Measurements from ENCODE around the gene MLC1.

MLC1 gene

GRCh38 chr22:50035131-50035881 is 49.9 kb downstream of the MLC1 start:
- H3K4me3 ChIP-seq (ENCODE audit: severe bottlenecking): no peak overlapping the region

GRCh38 chr22:50034126-50035081 is 50.8 kb downstream of the MLC1 start:
- no peak for TF ChIP-seq CTCF (IDR thresholded peaks at IDR 0.05; ENCODE audit: poor library complexity, severe bottlenecking)
- ATAC-seq (ENCODE audit: low read depth): no peak

More at GRCh38 chr22:50035131-50035881, 49.9 kb downstream of the MLC1 start:
- DNase-seq (ENCODE audit: low spot score) (no peak), ATAC-seq (ENCODE audit: low read depth) (no peak)
- Histone ChIP-seq H3K4me1 (ENCODE audit: insufficient read depth, poor library complexity, severe bottlenecking) (no peaks in the 10 kb centered on the region), H3K36me3 (ENCODE audit: low read depth) (no peaks in the 10 kb centered on the region), H3K9me3 (ENCODE audit: severe bottlenecking) (peaks cover 2% of the 10 kb centered on the region), H3K27me3 (ENCODE audit: insufficient read depth, poor library complexity, severe bottlenecking) (peaks cover 5% of the 10 kb centered on the region), H3K27ac (ENCODE audit: poor library complexity, severe bottlenecking) (no peak overlapping the region)
- TF ChIP-seq CTCF (IDR thresholded peaks at IDR 0.05; ENCODE audit: poor library complexity, severe bottlenecking): no peak

GRCh38 chr22:50032941-50033601 is 52.2 kb downstream of the MLC1 start:
- no peak for DNase-seq (ENCODE audit: low spot score)
- Histone ChIP-seq H3K27ac (ENCODE audit: poor library complexity, severe bottlenecking) (no peak overlapping the region), H3K27me3 (ENCODE audit: insufficient read depth, poor library complexity, severe bottlenecking) (peaks cover 5% of the 10 kb centered on the region), H3K36me3 (ENCODE audit: low read depth) (no peaks in the 10 kb centered on the region), H3K4me3 (ENCODE audit: severe bottlenecking) (no peak overlapping the region), H3K9me3 (ENCODE audit: severe bottlenecking) (no peaks in the 10 kb centered on the region), H3K4me1 (ENCODE audit: insufficient read depth, poor library complexity, severe bottlenecking) (no peaks in the 10 kb centered on the region)
- no peak for ATAC-seq (ENCODE audit: low read depth)
- no peak for TF ChIP-seq CTCF (IDR thresholded peaks at IDR 0.05; ENCODE audit: poor library complexity, severe bottlenecking)

More at GRCh38 chr22:50034126-50035081, 50.8 kb downstream of the MLC1 start:
- H3K4me3 ChIP-seq (ENCODE audit: severe bottlenecking): no peak overlapping the region
- H3K4me1 ChIP-seq (ENCODE audit: insufficient read depth, poor library complexity, severe bottlenecking): no peaks in the 10 kb centered on the region
- H3K27ac ChIP-seq (ENCODE audit: poor library complexity, severe bottlenecking): no peak overlapping the region
- no peak for DNase-seq (ENCODE audit: low spot score)
- H3K27me3 ChIP-seq (ENCODE audit: insufficient read depth, poor library complexity, severe bottlenecking): peaks cover 5% of the 10 kb centered on the region
- H3K36me3 ChIP-seq (ENCODE audit: low read depth): no peaks in the 10 kb centered on the region
- peaks cover 2% of the 10 kb centered on the region for H3K9me3 ChIP-seq (ENCODE audit: severe bottlenecking)

GRCh38 chr22:50032109-50032871 is 52.9 kb downstream of the MLC1 start:
- H3K36me3 ChIP-seq (ENCODE audit: low read depth): no peaks in the 10 kb centered on the region
- no peak for ATAC-seq (ENCODE audit: low read depth)
- H3K4me3 ChIP-seq (ENCODE audit: severe bottlenecking): no peak overlapping the region
- H3K27me3 ChIP-seq (ENCODE audit: insufficient read depth, poor library complexity, severe bottlenecking): peaks cover 5% of the 10 kb centered on the region
- no peaks in the 10 kb centered on the region for H3K9me3 ChIP-seq (ENCODE audit: severe bottlenecking)
- H3K27ac ChIP-seq (ENCODE audit: poor library complexity, severe bottlenecking): no peak overlapping the region
- H3K4me1 ChIP-seq (ENCODE audit: insufficient read depth, poor library complexity, severe bottlenecking): no peaks in the 10 kb centered on the region
- TF ChIP-seq CTCF (IDR thresholded peaks at IDR 0.05; ENCODE audit: poor library complexity, severe bottlenecking): no peak
- no peak for DNase-seq (ENCODE audit: low spot score)

Measured in RWPE2 (cell line).